ACC112 (cell line): ENCODE data around the gene OAF.
"Not testable (repeated sequence)": the region's sequence is repeated elsewhere in the genome, so short reads cannot be mapped to it uniquely, and the experiment has no call there.

Experiments
- H2AFZ ChIP-seq: fragments of 200-600 bp; sonication (generic); one replicate; pipeline ENCODE4 v1.6.0; 2017; ENCODE audit warnings: antibody characterized with exemption, low read length; ENCODE audit not compliant: unreplicated experiment
- H3K27ac ChIP-seq: fragments of 200-600 bp; sonication (generic); 2 replicates; pipeline ENCODE4 v1.5.1; 2014; ENCODE audit warnings: low read depth, mild to moderate bottlenecking, antibody characterized with exemption, low read length, moderate library complexity
- H3K27me3 ChIP-seq: fragments of 200-600 bp; sonication (generic); 2 replicates; pipeline ENCODE4 v1.6.1; 2014; ENCODE audit warnings: mild to moderate bottlenecking, antibody characterized with exemption, low read length, moderate library complexity, mixed read lengths; ENCODE audit not compliant: insufficient read depth
- H3K36me3 ChIP-seq: fragments of 200-600 bp; sonication (generic); 2 replicates; pipeline ENCODE4 v1.6.1; 2016; ENCODE audit warnings: mild to moderate bottlenecking, antibody characterized with exemption, low read length, moderate library complexity, mixed read lengths; ENCODE audit not compliant: insufficient read depth
- H3K4me1 ChIP-seq: fragments of 200-600 bp; sonication (generic); one replicate; pipeline ENCODE4 v1.6.1; 2016; ENCODE audit warnings: low read length, mixed read lengths; ENCODE audit not compliant: insufficient read depth, unreplicated experiment, control insufficient read depth
- H3K4me3 ChIP-seq: fragments of 200-600 bp; sonication (generic); 2 replicates; pipeline ENCODE4 v1.5.1; 2014; ENCODE audit warnings: mild to moderate bottlenecking, low read depth, low read length
- H3K79me2 ChIP-seq: fragments of 200-600 bp; sonication (generic); one replicate; pipeline ENCODE4 v1.6.0; 2016; ENCODE audit warnings: low read length; ENCODE audit not compliant: control insufficient read depth, unreplicated experiment, insufficient read depth

Gene OAF

GRCh38 chr11:120245434-120245833, 34.6 kb downstream of the OAF start:
- Histone ChIP-seq H3K79me2 (no peaks in the 10 kb centered on the region), H3K27me3 (peaks cover 75% of the 10 kb centered on the region), H2AFZ (no peak overlapping the region), H3K4me3 (no peak overlapping the region), H3K36me3 (no peaks in the 10 kb centered on the region), H3K4me1 (peaks cover 16% of the 10 kb centered on the region), H3K27ac (no peak overlapping the region)

DNA sequence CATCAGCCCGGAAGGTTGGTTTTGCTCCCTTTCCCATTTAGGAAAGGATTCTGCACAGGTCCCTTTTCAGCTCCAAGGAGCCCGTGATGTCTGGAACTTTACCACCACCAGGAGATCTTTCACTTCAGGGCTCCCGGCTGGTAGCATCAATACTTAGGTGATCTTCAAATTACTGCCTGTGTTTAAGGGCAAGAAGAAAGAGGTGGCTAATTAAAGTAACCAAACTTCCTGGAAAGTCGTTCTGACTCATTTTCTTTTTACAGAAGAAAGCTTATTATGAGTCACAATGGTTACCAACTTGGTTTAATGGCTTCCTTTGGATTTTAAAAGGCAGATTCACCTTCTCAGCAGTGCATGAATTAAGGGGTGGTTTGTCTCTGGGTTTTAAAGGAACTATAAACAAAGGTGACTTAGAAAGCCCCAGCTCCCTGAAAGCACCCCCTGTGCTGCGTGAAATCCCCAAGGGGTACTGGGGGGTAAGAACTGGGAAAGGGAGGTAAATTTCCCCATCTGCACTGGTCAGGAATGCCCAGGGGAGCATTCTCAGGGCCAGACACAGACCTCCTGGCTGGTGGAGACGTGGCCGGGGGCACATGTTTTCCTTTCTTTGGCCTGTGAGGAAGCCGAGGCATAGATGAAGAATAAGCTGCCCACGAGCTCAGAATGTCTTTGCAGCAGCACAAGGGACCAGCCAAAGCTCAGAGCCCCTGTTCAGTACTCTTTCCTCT, 37.9 kb downstream of the OAF start:
- no peaks in the 10 kb centered on the region for H3K36me3 ChIP-seq
- H3K4me1 ChIP-seq: peaks cover 16% of the 10 kb centered on the region
- H2AFZ ChIP-seq: peak overlapping the region; percentile 3
- no peaks in the 10 kb centered on the region for H3K79me2 ChIP-seq
- H3K27me3 ChIP-seq: peaks cover 53% of the 10 kb centered on the region
- H3K27ac ChIP-seq: no peak overlapping the region
- H3K4me3 ChIP-seq: no peak overlapping the region

DNA sequence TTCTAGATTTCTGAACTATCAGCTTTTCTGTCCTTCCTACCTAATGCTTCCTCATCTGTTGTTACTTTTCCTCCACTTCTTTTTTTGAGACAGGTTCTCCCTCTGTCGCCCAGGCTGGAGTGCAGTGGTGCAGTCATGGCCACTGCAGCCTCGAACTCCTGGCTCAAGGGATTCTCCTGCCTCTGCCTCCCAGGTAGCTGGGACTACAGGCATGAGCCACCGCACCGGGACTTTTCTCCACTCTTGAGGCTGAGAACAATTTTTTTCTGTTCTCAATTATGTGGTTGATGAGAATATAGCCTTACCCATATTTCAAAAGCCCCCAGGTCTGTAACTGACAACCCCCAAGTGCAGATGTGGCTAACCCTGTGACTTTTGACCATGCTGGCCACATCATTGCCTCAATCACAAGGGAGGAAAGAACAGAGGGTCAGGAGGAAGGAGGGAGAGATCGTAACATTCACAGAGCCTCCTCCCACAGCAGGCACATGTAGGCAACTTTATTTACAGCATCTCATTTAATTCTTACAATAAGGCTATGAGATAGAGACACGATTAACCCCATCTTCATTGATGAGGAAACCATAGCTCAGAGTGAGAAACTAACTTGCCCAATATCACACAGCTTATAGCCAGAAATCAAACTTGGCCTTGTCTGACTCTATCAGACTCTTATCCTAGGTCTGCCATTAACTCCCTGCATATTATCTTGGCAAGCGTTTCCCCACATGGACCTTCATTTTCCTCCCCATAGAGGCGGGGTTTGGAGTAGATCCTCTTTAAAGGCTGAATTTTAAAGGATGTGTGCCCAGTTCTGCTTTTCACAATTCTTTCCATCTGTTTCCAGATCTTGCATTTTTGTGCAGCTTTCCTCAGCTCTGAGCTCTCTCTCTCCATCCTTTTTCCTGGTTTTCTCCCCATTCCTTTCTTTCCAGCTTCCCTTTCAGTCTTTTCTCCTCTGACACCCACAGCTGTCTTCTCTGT, 38.7 kb downstream of the OAF start:
- H3K27me3 ChIP-seq: peaks cover 53% of the 10 kb centered on the region
- no peaks in the 10 kb centered on the region for H3K36me3 ChIP-seq
- no peak overlapping the region for H2AFZ ChIP-seq

DNA sequence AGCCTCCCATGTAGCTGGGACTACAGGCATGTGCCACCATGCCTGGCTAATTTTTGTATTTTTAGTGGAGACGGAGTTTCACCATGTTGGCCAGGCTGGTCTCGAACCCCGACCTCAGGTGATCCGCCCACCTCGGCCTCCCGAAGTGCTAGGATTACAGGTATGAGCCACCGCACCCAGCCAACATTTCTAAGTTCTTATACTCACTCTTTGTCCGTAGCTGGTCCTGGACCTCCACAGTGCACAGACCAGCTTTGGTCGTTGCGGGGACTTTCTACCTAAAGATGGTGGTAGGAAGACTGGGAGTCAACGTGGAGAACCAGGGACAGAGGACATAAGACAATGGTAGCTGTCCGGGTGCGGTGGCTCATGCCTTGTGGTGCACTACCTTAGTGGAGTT, 42.5 kb downstream of the OAF start:
- H3K36me3 ChIP-seq, H3K4me3 ChIP-seq, H3K79me2 ChIP-seq, H2AFZ ChIP-seq, H3K27ac ChIP-seq: not testable (repeated sequence)
- Histone ChIP-seq H3K27me3 (peaks cover 64% of the 10 kb centered on the region), H3K4me1 (peaks cover 12% of the 10 kb centered on the region)

More for the DNA sequence above, 38.7 kb downstream of the OAF start:
- H3K4me3 ChIP-seq: no peak overlapping the region
- H3K79me2 ChIP-seq: no peaks in the 10 kb centered on the region
- H3K4me1 ChIP-seq: peaks cover 16% of the 10 kb centered on the region
- no peak overlapping the region for H3K27ac ChIP-seq

GRCh38 chr11:120254788-120255518, 44.1 kb downstream of the OAF start:
- H3K4me3 ChIP-seq: no peak overlapping the region
- no peaks in the 10 kb centered on the region for H3K79me2 ChIP-seq
- H3K27me3 ChIP-seq: peaks cover 78% of the 10 kb centered on the region

DNA sequence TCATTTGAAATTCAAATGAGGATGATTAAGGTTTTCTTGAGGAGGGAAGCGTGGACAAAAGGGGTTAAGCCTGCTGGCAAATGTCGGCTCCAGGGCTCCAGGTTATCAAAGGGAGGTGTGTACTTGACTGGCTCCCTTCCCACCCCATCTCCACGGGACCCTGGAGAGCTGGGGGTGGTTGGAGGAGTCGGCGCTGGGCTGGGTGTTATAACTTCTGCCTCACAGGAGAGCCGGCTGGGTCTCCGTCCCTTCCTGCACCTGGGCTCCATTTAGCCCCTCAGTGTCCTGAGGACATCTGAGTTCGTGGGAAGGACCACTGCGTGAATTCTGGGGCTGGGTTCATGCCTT, 44.7 kb downstream of the OAF start:
- no peak overlapping the region for H3K4me3 ChIP-seq
- H3K27me3 ChIP-seq: peaks cover 78% of the 10 kb centered on the region
- no peaks in the 10 kb centered on the region for H3K79me2 ChIP-seq
- H3K4me1 ChIP-seq: no peaks in the 10 kb centered on the region
- H2AFZ ChIP-seq: no peak overlapping the region
- H3K27ac ChIP-seq: no peak overlapping the region
- no peaks in the 10 kb centered on the region for H3K36me3 ChIP-seq

More at GRCh38 chr11:120254788-120255518, 44.1 kb downstream of the OAF start:
- Histone ChIP-seq H3K36me3 (no peaks in the 10 kb centered on the region), H2AFZ (no peak overlapping the region), H3K27ac (no peak overlapping the region), H3K4me1 (no peaks in the 10 kb centered on the region)

GRCh38 chr11:120256178-120256577, 45.3 kb downstream of the OAF start:
- Histone ChIP-seq H2AFZ (no peak overlapping the region), H3K4me1 (no peaks in the 10 kb centered on the region), H3K36me3 (no peaks in the 10 kb centered on the region), H3K79me2 (no peaks in the 10 kb centered on the region), H3K4me3 (no peak overlapping the region), H3K27me3 (peaks cover 82% of the 10 kb centered on the region), H3K27ac (no peak overlapping the region)

DNA sequence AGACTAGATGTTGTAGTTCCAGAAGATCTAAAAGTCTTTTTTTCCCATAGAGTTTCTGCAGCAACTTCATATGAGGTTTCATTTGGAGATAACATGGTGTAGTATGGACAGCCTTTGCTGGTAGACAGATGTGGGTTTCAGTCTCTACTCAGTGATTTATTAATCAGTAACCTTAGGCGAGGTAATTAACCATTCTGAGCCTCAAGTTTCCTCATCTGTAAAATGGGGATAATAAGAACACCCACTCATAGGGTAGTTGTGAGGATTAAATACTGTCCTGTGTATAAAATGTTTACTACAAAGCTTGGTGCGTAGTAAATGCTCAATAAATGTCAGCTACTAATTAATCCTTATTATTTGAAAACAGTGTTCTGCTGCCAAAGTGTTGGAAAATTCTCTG, 45.9 kb downstream of the OAF start:
- H3K36me3 ChIP-seq: no peaks in the 10 kb centered on the region
- H3K27ac ChIP-seq: no peak overlapping the region
- H2AFZ ChIP-seq: no peak overlapping the region
- H3K4me1 ChIP-seq: no peaks in the 10 kb centered on the region
- H3K4me3 ChIP-seq: no peak overlapping the region
- peaks cover 88% of the 10 kb centered on the region for H3K27me3 ChIP-seq
- H3K79me2 ChIP-seq: no peaks in the 10 kb centered on the region

GRCh38 chr11:120257346-120257745, 46.5 kb downstream of the OAF start:
- no peak overlapping the region for H3K4me3 ChIP-seq
- H3K4me1 ChIP-seq: no peaks in the 10 kb centered on the region
- H3K36me3 ChIP-seq: no peaks in the 10 kb centered on the region
- no peak overlapping the region for H3K27ac ChIP-seq
- H3K79me2 ChIP-seq: no peaks in the 10 kb centered on the region
- no peak overlapping the region for H2AFZ ChIP-seq
- H3K27me3 ChIP-seq: peaks cover 92% of the 10 kb centered on the region

DNA sequence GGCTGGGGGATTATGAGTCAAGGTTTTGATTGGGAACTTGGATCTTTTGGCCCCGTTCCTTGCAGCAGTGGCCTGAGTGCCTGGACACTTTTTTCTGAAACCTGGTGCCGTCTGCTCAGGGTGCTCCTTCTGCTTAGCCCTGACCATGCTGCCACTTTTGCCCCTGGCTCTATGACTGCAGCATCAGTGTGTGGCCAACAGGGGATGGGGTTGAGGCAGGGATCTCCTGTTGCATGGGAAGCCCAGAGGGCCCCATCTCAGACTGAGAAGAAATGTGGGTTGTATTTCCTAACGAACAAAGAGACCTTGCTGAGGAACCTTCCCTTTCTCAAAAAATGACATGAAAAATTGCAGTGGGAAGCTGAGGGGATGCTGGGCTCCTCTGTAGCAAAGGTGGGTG, 47.8 kb downstream of the OAF start:
- H3K27me3 ChIP-seq: peaks cover 92% of the 10 kb centered on the region
- H3K4me1 ChIP-seq: no peaks in the 10 kb centered on the region
- H3K4me3 ChIP-seq: no peak overlapping the region
- H3K27ac ChIP-seq: no peak overlapping the region
- no peaks in the 10 kb centered on the region for H3K79me2 ChIP-seq
- H3K36me3 ChIP-seq: no peaks in the 10 kb centered on the region
- no peak overlapping the region for H2AFZ ChIP-seq
